Glutamatergic neuron (in vitro differentiated cells): ENCODE results near the gene CD151. TPM values are rescaled to one million over a fixed set of nuclear protein-coding genes. Genes with fewer than 3 reads are reported as not detected.
A peak's percentile ranks its signal among the peaks of the same experiment; 100 is the strongest.

Experiments
- DNase-seq: peaks from one replicate; pipeline ENCODE4 v3.0.0; 2022
- H3K27ac Mint-ChIP-seq: one replicate; pipeline ENCODE4 v1.8.0; 2020; ENCODE audit warnings: mild to moderate bottlenecking, mixed read lengths, inconsistent platforms; ENCODE audit not compliant: unreplicated experiment
- H3K27me3 Mint-ChIP-seq: one replicate; pipeline ENCODE4 v1.8.0; 2020; ENCODE audit warnings: mild to moderate bottlenecking, moderate library complexity, mixed read lengths, inconsistent platforms; ENCODE audit not compliant: unreplicated experiment
- H3K36me3 Mint-ChIP-seq: one replicate; pipeline ENCODE4 v1.8.0; 2020; ENCODE audit warnings: mild to moderate bottlenecking, mixed read lengths, inconsistent platforms; ENCODE audit not compliant: unreplicated experiment
- H3K4me1 Mint-ChIP-seq: one replicate; pipeline ENCODE4 v1.8.0; 2020; ENCODE audit warnings: mild to moderate bottlenecking, low read depth, mixed read lengths, inconsistent platforms; ENCODE audit not compliant: unreplicated experiment
- H3K4me3 Mint-ChIP-seq: one replicate; pipeline ENCODE4 v1.8.0; 2020; ENCODE audit warnings: mild to moderate bottlenecking, mixed read lengths, inconsistent platforms; ENCODE audit not compliant: unreplicated experiment
- H3K9me3 Mint-ChIP-seq: one replicate; pipeline ENCODE4 v1.8.0; 2020; ENCODE audit warnings: mild to moderate bottlenecking, moderate library complexity, mixed read lengths, inconsistent platforms; ENCODE audit not compliant: unreplicated experiment
- total RNA-seq: library from RNA; stranded (reverse); fragmentation: NEBNext Ultra II Directional; extraction: Animal tissue kit (Norgen Biotek cat#: 25700); gene quantifications from one replicate; pipeline ENCODE4 v1.2.1, GENCODE V29; 2021; ENCODE audit not compliant: unreplicated experiment
- TF ChIP-seq, protein P1 (sequence below): fragments of 200-600 bp; sonication (generic); IDR thresholded peaks from one replicate; pipeline ENCODE4 v1.5.0; 2021; ENCODE audit not compliant: partially characterized antibody, unreplicated experiment

The CD151 gene
- total RNA-seq, 1 donor from 2014 or later = 346 TPM

DNA sequence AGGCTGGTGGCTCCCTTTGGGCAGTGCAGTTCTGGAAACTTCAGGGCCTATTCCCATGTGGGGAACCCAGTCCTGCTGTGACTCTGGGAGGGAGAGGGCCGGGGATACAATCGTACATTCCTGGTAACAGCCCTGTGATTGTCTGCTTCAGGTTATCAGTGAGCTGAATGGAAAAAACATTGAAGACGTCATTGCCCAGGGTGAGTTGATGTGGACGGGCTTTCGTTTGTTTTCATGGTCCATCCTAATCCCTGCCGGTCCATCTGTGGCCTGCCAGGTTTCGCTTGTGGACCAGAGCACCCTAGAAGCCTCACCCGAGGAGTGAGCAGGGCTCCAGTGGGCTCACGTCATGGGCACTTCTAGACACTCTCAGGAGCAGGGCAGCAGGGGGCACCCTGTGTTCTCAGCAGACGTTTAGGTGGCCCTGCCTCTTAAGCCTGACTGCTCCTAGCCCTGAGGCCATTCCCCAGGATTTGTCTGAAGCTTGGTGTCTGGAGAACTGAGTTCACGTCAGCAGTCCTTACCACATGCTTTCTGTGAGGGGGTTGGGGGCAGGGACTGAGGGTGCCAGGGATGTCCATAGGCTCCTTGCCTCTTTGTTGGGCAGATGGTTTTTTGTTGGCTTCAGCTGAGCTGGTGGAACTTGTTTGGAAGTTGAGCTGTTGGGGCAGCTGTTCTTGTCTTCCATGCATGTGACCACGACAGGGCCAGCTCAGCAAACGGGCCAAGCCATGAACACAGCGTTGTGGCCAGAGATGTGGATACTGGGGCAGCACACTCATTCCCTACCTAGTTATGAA is 21.1 kb upstream of the CD151 start:
- DNase-seq = no peak
- peak overlapping the region; percentile 92 for H3K4me3 Mint-ChIP-seq
- TF ChIP-seq, protein P1, sequence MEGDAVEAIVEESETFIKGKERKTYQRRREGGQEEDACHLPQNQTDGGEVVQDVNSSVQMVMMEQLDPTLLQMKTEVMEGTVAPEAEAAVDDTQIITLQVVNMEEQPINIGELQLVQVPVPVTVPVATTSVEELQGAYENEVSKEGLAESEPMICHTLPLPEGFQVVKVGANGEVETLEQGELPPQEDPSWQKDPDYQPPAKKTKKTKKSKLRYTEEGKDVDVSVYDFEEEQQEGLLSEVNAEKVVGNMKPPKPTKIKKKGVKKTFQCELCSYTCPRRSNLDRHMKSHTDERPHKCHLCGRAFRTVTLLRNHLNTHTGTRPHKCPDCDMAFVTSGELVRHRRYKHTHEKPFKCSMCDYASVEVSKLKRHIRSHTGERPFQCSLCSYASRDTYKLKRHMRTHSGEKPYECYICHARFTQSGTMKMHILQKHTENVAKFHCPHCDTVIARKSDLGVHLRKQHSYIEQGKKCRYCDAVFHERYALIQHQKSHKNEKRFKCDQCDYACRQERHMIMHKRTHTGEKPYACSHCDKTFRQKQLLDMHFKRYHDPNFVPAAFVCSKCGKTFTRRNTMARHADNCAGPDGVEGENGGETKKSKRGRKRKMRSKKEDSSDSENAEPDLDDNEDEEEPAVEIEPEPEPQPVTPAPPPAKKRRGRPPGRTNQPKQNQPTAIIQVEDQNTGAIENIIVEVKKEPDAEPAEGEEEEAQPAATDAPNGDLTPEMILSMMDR = no peak
- H3K27me3 Mint-ChIP-seq = peaks cover 8% of the 10 kb centered on the region
- peaks cover 7% of the 10 kb centered on the region for H3K9me3 Mint-ChIP-seq
- peaks cover 11% of the 10 kb centered on the region for H3K4me1 Mint-ChIP-seq
- H3K36me3 Mint-ChIP-seq = no peaks in the 10 kb centered on the region
- H3K27ac Mint-ChIP-seq = peak overlapping the region; percentile 48

DNA sequence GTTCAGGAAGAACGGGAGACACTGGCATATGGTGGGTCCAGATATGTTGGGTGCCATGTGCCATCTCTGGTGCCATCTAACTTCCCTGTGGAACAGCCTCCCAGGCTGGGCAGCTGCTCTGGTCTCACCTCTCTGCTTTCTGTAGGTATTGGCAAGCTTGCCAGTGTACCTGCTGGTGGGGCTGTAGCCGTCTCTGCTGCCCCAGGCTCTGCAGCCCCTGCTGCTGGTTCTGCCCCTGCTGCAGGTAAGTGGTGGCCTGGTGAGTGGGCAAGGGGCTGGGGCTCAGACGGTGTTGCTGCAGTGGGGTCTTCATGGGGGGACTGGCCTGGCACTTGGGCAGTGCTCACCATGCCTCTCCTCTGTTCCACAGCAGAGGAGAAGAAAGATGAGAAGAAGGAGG is 20.4 kb upstream of the CD151 start:
- no peak overlapping the region for H3K27ac Mint-ChIP-seq
- DNase-seq = no peak
- no peaks in the 10 kb centered on the region for H3K36me3 Mint-ChIP-seq

DNA sequence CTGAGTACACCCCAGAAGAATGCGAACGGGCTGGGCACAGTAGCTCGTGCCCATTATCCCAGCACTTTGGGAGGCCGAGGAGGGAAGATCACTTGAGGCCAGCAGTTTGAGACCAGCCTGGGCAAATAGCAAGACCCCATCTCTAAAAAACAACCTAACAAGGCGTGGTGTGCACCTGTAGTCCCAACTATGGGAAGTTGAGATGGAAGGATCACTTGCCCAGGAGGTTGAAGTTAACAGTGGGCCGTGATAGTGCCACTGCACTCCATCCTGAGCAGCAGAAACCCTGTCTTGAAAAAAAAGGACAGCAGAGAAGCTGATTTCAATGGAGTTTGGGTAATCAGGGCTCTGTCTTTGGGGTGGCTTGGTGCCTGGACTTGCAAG is 19.7 kb upstream of the CD151 start:
- DNase-seq = no peak
- H3K27me3 Mint-ChIP-seq = peaks cover 5% of the 10 kb centered on the region
- no peak overlapping the region for H3K27ac Mint-ChIP-seq
- H3K4me1 Mint-ChIP-seq = peaks cover 11% of the 10 kb centered on the region
- H3K4me3 Mint-ChIP-seq = no peak overlapping the region
- H3K36me3 Mint-ChIP-seq = no peaks in the 10 kb centered on the region
- TF ChIP-seq, protein P1 = no peak
- H3K9me3 Mint-ChIP-seq = peaks cover 5% of the 10 kb centered on the region

More for the DNA sequence above, 20.4 kb upstream of the CD151 start:
- TF ChIP-seq, protein P1 = no peak
- no peak overlapping the region for H3K4me3 Mint-ChIP-seq
- peaks cover 7% of the 10 kb centered on the region for H3K9me3 Mint-ChIP-seq
- H3K27me3 Mint-ChIP-seq = peaks cover 8% of the 10 kb centered on the region
- H3K4me1 Mint-ChIP-seq = peaks cover 11% of the 10 kb centered on the region

DNA sequence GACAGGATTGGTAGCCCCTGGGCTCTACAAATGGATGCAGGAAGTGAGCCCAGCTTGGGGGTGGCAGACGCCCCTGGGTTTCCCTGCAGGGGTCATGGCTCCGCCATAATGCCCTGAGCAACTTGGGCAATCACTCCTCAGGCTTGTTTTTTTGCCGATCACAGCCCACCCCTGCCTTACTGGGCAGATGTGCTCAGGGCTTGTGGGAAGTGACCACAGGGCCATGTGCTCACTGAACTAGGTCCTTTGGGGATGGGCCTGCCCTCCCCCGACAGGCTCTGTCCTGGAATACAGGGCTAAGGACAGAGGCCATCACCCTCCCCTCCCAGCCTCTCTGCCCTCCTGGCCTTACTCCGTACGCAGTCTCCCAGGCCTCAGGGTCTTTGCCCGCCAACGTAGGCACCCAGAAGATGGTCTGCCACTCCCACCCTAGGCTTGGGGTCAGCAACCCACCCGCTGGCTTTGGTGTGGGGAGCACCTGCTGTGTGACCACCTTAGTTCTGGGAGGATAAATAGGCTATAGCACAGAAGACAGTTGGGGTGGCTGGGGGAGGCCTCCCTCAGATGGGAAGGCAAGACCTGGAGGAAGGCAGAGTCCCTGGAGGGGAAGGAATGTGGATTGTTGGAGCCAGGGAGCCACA is 19.2 kb upstream of the CD151 start:
- Mint-ChIP-seq H3K36me3 (no peaks in the 10 kb centered on the region), H3K4me1 (peaks cover 11% of the 10 kb centered on the region), H3K27ac (no peak overlapping the region), H3K27me3 (peaks cover 9% of the 10 kb centered on the region), H3K9me3 (peaks cover 5% of the 10 kb centered on the region), H3K4me3 (no peak overlapping the region)
- peak; percentile 14 for DNase-seq
- TF ChIP-seq, protein P1 = no peak
